ENCODE results near the gene ANO1. TPM values are rescaled to one million over a fixed set of nuclear protein-coding genes. Genes with fewer than 3 reads are reported as not detected.

Gene ANO1
- total and polyA plus RNA-seq, 4 donors, result 7.8 to 64.8 (median 32.2) TPM

DNA sequence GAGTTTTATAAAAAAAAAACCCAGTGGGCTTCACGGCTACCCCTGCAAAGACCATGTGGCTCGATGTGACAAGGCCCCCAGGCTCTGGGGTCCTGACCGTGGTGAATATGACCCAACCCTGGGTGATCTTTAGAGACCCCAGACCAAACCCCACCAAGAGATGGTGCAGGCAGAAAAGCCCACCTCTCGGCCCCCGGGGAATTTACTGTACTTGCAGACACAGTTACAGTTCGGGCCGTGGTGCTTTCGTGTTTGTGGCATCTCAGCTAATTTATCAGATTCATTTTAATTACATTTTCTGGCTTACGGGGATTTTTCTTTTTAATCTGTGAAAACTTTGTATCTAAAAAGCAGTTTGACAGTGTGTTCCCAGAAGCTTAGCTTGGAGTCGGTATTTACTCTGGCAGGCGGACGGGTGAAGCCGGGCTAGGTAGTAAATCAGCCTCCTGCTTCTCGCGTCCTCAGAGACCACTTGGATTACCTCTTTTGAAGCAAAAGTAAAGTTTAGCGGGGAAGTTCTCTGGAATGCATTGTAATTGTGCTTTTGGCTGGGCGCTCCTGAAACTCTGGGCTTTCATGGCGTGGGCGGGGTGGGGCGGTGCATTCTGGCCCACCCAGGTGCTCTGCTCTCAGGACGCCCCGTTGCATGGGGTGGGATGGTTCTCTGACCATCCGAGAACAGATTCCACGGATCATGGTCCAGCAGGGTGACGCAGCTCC is 25.3 kb downstream of the ANO1 start:
- Histone ChIP-seq H3K27me3 (ENCODE audit: control insufficient read depth in 4 of 4, insufficient read depth in 4 of 4, low read length in 3 of 4) (no peaks in the 10 kb centered on the region), H3K9ac (ENCODE audit: low read depth in 1 of 2, low read length in 2 of 2) (no peak overlapping the region), H3K4me1 (ENCODE audit: control insufficient read depth in 4 of 4, insufficient read depth in 4 of 4, low read length in 3 of 4) (peaks cover 10 to 27% (median 17%) of the 10 kb centered on the region in 4 donors), H3K36me3 (ENCODE audit: control insufficient read depth in 4 of 4, insufficient read depth in 3 of 4, low read depth in 1 of 4, low read length in 3 of 4) (peaks cover 0 to 24% (median 6%) of the 10 kb centered on the region in 4 donors), H3K4me3 (ENCODE audit: low read depth in 1 of 3, low read length in 3 of 3) (no peak overlapping the region), H3K27ac (ENCODE audit: low read depth in 1 of 2, low read length in 2 of 2) (no peak overlapping the region), H3K9me3 (ENCODE audit: control insufficient read depth in 4 of 4, low read length in 3 of 4) (no peaks in the 10 kb centered on the region)
- DNase-seq (ENCODE audit: low spot score), result no peak
- 91% methylated on average over 25 of the region's 25 CpGs for WGBS
- TF ChIP-seq HNF4G (IDR thresholded peaks at IDR 0.05), result no peak
- no peak for TF ChIP-seq SP1 (IDR thresholded peaks at IDR 0.05)
- TF ChIP-seq YY1 (IDR thresholded peaks at IDR 0.05), result no peak
- TF ChIP-seq FOXA2 (IDR thresholded peaks at IDR 0.05), result no peak
- TF ChIP-seq, protein P1, sequence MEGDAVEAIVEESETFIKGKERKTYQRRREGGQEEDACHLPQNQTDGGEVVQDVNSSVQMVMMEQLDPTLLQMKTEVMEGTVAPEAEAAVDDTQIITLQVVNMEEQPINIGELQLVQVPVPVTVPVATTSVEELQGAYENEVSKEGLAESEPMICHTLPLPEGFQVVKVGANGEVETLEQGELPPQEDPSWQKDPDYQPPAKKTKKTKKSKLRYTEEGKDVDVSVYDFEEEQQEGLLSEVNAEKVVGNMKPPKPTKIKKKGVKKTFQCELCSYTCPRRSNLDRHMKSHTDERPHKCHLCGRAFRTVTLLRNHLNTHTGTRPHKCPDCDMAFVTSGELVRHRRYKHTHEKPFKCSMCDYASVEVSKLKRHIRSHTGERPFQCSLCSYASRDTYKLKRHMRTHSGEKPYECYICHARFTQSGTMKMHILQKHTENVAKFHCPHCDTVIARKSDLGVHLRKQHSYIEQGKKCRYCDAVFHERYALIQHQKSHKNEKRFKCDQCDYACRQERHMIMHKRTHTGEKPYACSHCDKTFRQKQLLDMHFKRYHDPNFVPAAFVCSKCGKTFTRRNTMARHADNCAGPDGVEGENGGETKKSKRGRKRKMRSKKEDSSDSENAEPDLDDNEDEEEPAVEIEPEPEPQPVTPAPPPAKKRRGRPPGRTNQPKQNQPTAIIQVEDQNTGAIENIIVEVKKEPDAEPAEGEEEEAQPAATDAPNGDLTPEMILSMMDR (IDR thresholded peaks at IDR 0.05; ENCODE audit: low read depth, low read length, missing input control), result no peak
- TF ChIP-seq RXRA (IDR thresholded peaks at IDR 0.05), result no peak
- TF ChIP-seq FOXA1 (IDR thresholded peaks at IDR 0.05), result no peak
- no peak for TF ChIP-seq EGR1 (IDR thresholded peaks at IDR 0.05; ENCODE audit: low read depth in 2 of 2)
- TF ChIP-seq GABPA (IDR thresholded peaks at IDR 0.05 in 1 of 2, conservative IDR thresholded peaks at IDR 0.05 in 1 of 2), result no peak
- TF ChIP-seq, protein P2, sequence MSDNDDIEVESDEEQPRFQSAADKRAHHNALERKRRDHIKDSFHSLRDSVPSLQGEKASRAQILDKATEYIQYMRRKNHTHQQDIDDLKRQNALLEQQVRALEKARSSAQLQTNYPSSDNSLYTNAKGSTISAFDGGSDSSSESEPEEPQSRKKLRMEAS (IDR thresholded peaks at IDR 0.05), result no peak

DNA sequence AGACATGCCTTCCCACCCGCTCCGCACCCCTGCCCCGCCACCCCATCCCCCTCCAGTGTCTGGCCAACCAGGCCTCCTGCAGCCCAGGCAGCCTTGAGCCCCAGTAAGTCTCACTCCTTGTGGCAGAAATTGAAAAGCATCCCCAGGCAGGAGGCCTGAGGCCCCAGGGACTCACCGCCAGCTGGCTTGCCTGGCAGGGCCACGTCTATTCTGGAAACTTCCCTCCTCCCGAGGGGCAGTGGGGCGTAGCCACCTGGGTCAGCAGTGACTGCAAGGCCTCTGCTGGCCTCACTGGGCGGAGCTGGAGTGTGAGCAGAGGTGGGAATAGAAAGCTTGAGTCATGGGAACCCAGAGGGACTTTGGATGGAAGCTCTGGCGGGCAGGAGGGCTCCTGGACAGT is 26.3 kb downstream of the ANO1 start:
- 82% methylated on average over 9 of the region's 9 CpGs for WGBS
- TF ChIP-seq RAD21 (IDR thresholded peaks at IDR 0.05) (no peak), FOXA1 (IDR thresholded peaks at IDR 0.05) (no peak), YY1 (IDR thresholded peaks at IDR 0.05) (no peak), NR2F2 (IDR thresholded peaks at IDR 0.05) (no peak), TAF1 (conservative IDR thresholded peaks at IDR 0.05) (no peak), SP1 (IDR thresholded peaks at IDR 0.05) (no peak), JUND (IDR thresholded peaks at IDR 0.05) (no peak), FOXA2 (IDR thresholded peaks at IDR 0.05) (no peak), GABPA (IDR thresholded peaks at IDR 0.05 in 1 of 2, conservative IDR thresholded peaks at IDR 0.05 in 1 of 2) (no peak), HNF4G (IDR thresholded peaks at IDR 0.05) (no peak), EGR1 (IDR thresholded peaks at IDR 0.05; ENCODE audit: low read depth in 2 of 2) (no peak), RXRA (IDR thresholded peaks at IDR 0.05) (no peak)
- TF ChIP-seq, protein P1 (IDR thresholded peaks at IDR 0.05; ENCODE audit: low read depth, low read length, missing input control), result no peak
- TF ChIP-seq, protein P3, sequence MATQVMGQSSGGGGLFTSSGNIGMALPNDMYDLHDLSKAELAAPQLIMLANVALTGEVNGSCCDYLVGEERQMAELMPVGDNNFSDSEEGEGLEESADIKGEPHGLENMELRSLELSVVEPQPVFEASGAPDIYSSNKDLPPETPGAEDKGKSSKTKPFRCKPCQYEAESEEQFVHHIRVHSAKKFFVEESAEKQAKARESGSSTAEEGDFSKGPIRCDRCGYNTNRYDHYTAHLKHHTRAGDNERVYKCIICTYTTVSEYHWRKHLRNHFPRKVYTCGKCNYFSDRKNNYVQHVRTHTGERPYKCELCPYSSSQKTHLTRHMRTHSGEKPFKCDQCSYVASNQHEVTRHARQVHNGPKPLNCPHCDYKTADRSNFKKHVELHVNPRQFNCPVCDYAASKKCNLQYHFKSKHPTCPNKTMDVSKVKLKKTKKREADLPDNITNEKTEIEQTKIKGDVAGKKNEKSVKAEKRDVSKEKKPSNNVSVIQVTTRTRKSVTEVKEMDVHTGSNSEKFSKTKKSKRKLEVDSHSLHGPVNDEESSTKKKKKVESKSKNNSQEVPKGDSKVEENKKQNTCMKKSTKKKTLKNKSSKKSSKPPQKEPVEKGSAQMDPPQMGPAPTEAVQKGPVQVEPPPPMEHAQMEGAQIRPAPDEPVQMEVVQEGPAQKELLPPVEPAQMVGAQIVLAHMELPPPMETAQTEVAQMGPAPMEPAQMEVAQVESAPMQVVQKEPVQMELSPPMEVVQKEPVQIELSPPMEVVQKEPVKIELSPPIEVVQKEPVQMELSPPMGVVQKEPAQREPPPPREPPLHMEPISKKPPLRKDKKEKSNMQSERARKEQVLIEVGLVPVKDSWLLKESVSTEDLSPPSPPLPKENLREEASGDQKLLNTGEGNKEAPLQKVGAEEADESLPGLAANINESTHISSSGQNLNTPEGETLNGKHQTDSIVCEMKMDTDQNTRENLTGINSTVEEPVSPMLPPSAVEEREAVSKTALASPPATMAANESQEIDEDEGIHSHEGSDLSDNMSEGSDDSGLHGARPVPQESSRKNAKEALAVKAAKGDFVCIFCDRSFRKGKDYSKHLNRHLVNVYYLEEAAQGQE (IDR thresholded peaks at IDR 0.05), result no peak
- TF ChIP-seq, protein P2 (IDR thresholded peaks at IDR 0.05), result no peak
- TF ChIP-seq, protein P4, sequence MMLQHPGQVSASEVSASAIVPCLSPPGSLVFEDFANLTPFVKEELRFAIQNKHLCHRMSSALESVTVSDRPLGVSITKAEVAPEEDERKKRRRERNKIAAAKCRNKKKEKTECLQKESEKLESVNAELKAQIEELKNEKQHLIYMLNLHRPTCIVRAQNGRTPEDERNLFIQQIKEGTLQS (IDR thresholded peaks at IDR 0.05), result no peak

More for the DNA sequence above, 26.3 kb downstream of the ANO1 start:
- peaks cover 0 to 23% (median 6%) of the 10 kb centered on the region in 4 donors for H3K36me3 ChIP-seq (ENCODE audit: control insufficient read depth in 4 of 4, insufficient read depth in 3 of 4, low read depth in 1 of 4, low read length in 3 of 4)
- no peaks in the 10 kb centered on the region for H3K9me3 ChIP-seq (ENCODE audit: control insufficient read depth in 4 of 4, low read length in 3 of 4)
- no peak overlapping the region for H3K27ac ChIP-seq (ENCODE audit: low read depth in 1 of 2, low read length in 2 of 2)
- peaks cover 10 to 27% (median 17%) of the 10 kb centered on the region in 4 donors for H3K4me1 ChIP-seq (ENCODE audit: control insufficient read depth in 4 of 4, insufficient read depth in 4 of 4, low read length in 3 of 4)
- H3K9ac ChIP-seq (ENCODE audit: low read depth in 1 of 2, low read length in 2 of 2), result no peak overlapping the region
- DNase-seq (ENCODE audit: low spot score), result no peak
- H3K27me3 ChIP-seq (ENCODE audit: control insufficient read depth in 4 of 4, insufficient read depth in 4 of 4, low read length in 3 of 4), result no peaks in the 10 kb centered on the region
- H3K4me3 ChIP-seq (ENCODE audit: low read depth in 1 of 3, low read length in 3 of 3), result no peak overlapping the region

All from liver (tissue), 9 donors.